8988T (cell line): ENCODE measurements around the gene PEX10.

Source experiments
- DNase-seq: peaks from one replicate; pipeline ENCODE4 v3.0.0; 2011

The PEX10 gene

GRCh38 chr1:2384941-2385481, 27.4 kb downstream of the PEX10 start:
- DNase-seq, result no peak

GRCh38 chr1:2384130-2384860, 28.1 kb downstream of the PEX10 start:
- DNase-seq, result no peak

GRCh38 chr1:2383576-2383975, 28.8 kb downstream of the PEX10 start:
- no peak for DNase-seq

- DNase-seq, result peak; percentile 71
Observed at GRCh38 chr1:2382621-2383361, 29.6 kb downstream of the PEX10 start.

GRCh38 chr1:2381741-2382620, 30.4 kb downstream of the PEX10 start:
- peak; percentile 96 for DNase-seq

- DNase-seq, result no peak
Observed at GRCh38 chr1:2380816-2381591, 31.4 kb downstream of the PEX10 start.

GRCh38 chr1:2379733-2380404, 32.5 kb downstream of the PEX10 start:
- no peak for DNase-seq

- no peak for DNase-seq
Observed at GRCh38 chr1:2378956-2379732, 33.2 kb downstream of the PEX10 start.

- DNase-seq, result no peak
Observed at GRCh38 chr1:2378441-2378851, 33.9 kb downstream of the PEX10 start.

GRCh38 chr1:2377751-2378440, 34.5 kb downstream of the PEX10 start:
- DNase-seq, result no peak

GRCh38 chr1:2376931-2377672, 35.3 kb downstream of the PEX10 start:
- no peak for DNase-seq

GRCh38 chr1:2376261-2376741, 36.1 kb downstream of the PEX10 start:
- DNase-seq, result no peak

GRCh38 chr1:2375923-2376260, 36.5 kb downstream of the PEX10 start:
- no peak for DNase-seq

GRCh38 chr1:2375246-2375922, 37.0 kb downstream of the PEX10 start:
- DNase-seq, result no peak

- DNase-seq, result no peak
Observed at GRCh38 chr1:2374252-2375155, 37.9 kb downstream of the PEX10 start.

- DNase-seq, result no peak
Observed at GRCh38 chr1:2373551-2374251, 38.7 kb downstream of the PEX10 start.
